Stimulated activated CD4-positive, alpha-beta T cell treated with anti-CD3 and anti-CD28 coated beads, Interleukin-1b, Interleukin-23, amount 100 ng/mL, for 1 hour (primary cell): ENCODE results near the gene C16orf87.
A peak's percentile ranks its signal among the peaks of the same experiment; 100 is the strongest.

ENCODE experiments used
- DNase-seq, 2 donors: peaks; one replicate each; pipeline ENCODE4 v3.0.0-alpha.2; 2020; ENCODE audit warnings: low read depth in 2 of 2

The C16orf87 gene

DNA sequence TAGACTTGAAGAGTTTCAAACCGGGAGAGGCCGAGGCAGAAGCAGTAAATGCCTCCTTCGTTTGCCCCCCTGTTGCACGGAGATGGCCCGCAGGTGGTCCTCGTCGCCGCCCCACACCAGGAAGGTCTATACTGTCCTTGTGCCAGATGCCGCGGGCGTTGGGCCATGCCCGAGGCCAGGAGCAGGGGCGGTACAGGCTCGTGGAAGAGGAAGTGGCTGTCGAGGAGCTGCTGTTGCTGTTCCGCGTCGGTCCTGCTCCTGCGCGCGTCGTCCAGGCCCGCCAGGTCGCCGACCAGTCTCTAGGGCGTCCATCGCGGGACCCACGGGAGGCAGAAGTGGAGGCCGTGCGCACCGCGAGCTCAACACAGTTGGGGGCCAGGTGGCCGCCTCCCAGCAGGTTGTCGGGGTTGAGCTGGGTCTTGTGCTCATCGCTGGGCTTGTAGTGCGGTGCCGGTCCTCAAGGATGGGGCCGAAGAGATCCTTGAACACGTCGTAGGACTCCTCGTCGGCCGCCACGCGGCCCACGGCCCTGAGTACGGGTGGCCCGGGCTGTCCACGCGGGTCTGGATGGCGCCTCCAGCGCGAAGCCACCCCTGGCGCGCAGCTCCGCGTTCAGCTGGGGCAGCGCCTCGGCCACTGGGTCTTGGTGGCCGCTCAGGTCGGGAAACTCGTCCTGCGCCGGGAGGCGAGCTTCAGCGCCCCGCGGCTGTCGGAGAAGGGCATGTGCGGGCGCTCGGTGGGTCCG lies 13.1 kb upstream of the C16orf87 start:
- DNase-seq = no peak

DNA sequence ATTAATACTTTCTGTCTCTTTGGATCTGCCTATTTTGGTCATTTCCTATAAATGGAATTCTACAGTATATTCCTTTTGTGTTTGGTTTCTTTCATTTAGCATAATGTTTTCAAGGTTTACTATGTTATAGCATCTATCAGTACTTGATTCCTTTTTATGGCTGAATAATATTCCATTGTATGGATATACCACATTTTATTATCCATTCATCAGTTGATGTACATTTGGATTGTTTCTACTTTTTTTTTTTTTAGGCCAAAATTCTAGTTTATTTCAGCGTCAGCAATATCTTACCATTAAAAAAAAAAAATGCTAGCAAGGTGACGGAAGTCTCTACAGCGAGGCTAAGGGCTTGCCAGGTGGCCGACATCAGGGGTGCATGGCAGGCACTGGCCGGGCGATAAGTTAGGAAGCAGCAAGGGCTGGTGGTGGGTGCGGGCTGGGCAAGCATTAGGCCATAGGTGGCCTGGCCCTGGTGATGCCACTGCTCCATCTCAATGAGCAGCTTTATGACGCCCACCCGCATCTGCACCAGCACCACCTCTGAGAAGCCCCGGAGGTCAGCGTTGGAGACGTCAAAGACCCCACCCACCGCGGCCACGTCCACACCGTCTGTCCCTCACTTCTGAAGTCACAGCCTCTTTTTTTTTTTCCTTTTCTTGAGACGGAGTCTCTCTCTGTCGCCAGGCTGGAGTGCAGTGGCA lies 11.4 kb upstream of the C16orf87 start:
- no peak for DNase-seq

DNA sequence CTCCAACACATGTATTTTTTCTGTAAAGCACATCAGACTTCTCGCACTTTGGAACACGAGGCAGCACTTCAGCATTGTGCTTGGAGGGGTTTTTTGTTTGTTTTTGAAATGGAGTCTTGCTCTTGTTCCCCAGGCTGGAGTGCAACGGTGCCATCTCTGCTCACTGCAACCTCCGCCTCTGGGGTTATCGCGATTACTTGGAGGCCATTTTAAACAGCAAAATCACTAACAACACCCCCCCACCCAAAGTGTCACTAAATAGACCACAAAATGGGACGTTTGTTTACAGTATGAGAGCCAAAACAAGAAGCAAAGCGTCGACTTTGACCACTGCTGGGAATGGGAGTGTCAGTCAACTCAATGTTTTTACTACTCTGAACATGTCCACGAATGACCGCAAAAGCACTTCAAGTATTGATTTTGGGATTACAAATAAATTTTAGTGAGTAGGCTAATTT lies 9.0 kb upstream of the C16orf87 start:
- DNase-seq = no peak

DNA sequence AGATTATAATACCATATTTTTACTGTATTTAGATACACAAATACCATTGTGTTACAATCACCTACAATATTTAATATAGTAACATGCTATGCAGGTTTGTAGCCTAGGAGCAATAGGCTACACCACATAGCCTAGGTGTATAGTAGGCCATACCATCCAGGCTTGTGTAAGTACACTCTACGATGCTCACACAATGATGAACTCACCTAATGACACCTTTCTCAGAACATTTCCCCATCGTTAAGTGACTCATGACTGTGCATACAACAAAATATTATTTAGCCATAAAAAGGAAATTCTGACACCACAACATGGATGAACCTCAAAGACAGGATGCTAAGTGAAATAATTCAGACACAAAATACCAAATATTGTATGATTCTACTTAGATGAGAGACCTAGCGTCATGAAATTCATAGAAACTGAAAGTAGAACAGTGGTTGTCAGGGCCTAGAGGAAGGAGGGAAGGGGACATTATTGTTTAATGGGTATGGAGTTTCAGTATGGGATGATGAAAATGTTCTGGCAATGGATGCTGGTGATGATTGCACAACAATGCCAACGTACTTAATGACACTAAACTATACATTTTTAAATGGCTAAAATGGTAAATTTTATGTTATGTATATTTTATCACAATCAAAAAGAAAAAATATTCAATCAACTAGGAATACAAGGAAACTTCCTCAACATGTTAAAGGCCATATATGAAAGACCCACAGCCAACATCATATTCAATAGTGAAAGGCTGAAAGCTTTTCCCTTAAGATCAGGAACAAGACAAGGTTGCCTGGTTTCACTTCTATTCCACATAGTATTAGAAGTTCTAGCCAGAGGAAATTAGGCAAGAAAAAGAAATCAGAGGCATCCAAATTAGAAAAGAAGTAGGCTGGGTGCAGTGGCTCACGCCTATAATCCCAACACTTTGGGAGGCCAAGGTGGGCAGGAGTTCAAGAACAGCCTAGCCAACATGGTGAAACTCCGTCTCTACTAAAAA lies 5.9 kb upstream of the C16orf87 start:
- DNase-seq = no peak

DNA sequence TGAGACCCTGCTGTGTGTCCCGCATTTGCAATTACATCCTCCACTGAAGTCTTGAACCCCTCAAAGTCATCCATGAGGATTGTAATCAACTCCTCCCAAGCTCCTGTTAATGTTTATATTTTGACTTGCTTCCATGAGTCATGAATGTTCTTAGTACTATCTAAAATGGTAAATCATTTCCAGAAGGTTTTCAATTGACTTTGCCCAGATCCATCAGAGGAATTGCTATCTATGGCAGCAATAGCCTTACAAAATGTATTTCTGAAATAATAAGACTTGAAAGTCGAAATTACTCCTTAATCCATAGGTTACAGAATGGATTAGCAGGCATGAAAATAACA lies 2.5 kb upstream of the C16orf87 start:
- no peak for DNase-seq

DNA sequence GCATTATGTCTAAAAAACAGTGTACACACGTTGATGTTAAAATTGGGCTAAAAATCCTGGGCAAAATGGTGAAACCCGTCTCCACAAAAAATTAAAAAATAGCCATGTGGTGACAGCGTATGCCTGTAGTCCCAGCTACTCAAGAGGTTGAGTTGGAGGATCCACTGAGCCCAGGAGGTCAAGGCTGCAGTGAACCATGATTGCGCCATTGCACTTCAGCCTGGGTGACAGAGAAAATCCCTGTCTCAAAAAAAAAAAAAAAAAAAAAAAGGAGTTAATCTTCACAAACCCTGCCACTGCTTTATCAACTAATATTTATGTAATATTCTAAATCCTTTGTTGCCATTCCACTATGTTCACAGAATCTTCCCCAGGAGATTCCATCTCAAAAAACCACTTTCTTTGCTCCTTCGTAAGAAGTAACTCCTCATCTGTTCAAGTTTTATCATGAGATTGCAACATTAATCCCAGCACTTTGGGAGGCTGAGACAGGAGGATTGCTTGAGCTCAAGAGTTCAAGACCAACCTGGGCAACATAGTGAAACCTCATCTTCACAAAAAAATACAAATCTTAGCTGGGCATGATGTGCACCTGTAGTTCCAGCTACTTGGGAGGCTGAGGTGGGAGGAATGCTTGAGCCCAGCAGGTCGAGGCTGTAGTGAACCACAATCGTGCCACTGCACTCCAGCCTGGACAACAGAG lies 1.9 kb upstream of the C16orf87 start:
- DNase-seq = no peak

DNA sequence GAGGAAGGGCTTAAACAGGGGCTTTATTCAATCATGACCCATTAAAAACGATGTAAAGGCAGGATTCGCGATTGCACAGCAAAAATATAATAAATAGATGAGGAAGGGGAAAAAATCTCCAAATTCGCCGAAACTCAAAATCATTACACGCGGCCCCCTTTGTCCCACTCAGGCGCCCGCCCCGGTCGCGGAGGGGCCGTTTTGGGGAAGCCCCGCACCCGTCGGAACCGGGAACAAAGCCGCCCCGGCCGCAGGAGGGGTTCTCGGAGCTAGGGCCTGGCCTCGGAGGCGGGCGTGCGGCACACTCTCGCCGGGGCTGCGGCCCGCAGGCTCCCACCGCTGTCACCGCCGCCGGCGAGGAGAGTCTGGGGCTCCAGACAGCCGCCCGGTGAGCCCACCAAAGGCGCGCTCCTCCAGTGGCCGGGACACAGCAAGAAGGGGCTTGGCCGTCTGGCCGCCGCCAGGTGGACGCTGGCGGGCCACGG lies 521 bp downstream of the C16orf87 start:
- DNase-seq = peak in 1 of 2 donors; percentile 10

DNA sequence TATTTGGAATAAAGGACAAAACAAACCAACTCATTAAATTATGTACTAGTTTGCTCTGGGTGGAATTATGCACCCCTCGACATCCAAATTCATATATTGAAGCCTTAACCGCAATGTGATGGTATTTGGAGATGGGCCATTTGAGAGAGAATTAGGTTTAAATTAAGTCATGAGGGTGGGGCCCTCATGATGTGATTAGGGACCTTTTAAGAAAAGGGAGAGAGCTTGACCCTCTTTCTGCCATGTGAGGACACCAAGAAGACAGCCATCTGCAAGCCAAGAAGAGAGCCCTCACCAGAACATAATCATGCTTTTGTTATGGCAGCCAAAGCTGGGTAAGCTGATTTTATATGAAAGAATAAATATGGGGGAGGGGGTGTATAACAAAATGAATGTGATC lies 2.0 kb downstream of the C16orf87 start:
- no peak for DNase-seq

DNA sequence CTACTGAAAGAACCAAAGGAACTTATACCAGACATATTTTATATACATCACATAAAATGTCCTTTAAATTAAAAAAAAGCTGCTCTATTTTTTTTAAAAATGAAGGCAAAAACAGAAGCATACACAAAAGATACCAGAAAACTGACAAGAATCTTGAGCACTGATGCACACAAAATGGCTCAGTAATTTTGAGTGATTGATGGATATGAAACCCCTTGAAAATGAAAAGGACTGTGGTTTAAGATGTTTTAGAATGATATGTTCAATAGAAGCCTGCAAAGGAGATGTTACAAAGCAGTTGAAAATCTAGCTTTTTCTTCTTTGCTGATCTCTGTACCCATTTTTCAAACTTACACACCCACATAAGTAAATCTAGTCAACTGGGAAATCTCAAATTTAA lies 2.7 kb downstream of the C16orf87 start:
- no peak for DNase-seq

DNA sequence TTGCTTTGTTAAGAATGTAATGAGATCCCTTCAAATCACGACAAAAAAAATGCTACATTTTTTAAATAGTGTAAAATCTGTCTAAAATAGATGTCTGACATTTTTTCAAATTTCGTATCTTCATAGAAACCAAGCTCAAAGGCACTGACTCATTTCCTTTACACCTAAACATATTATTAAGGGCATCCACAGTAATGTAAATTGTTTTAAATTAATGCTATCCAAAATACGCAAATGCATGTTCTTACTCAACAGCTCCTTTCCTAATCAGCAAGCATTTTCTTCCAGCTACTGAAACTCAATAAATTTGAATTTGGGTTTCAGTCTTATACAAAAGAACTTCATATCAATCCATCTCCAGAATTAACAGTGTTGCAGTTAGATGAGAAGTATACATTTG lies 4.3 kb downstream of the C16orf87 start:
- no peak for DNase-seq

DNA sequence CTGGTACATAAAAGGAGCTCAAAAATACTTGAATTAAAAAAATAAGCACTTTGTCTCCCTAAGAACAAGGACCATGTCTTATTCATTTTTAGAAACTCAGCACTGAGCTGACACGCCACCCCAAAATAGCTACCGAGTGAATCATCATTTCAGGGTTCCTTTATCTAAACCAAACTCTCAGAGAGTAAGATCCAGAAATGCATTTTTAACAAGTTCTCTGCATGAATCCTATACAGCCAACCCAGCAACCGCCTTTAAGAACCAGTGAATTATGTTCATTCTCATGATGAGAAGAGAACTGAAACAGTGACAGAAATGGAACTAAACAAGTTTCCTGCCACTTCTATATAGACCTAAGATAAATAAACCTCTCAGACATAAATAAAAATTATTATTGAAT lies 8.7 kb downstream of the C16orf87 start:
- no peak for DNase-seq

DNA sequence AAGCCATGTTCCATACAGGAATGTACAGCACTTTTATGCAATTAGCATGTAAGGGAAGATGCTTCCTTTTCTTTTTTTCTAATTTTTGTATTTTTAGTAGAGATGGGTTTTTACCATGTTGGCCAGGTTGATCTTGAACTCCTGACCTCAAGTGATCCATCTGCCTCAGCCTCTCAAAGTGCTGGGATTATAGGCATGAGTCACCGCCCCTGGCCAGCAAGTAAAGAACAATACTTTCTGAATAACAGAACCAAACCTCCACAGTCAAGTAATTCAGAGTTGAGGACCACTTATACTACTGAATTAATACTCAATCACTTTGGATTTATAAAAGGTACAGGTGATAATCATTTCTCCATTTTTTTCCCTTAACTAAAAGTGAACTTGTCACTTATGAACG lies 13.0 kb downstream of the C16orf87 start:
- no peak for DNase-seq

DNA sequence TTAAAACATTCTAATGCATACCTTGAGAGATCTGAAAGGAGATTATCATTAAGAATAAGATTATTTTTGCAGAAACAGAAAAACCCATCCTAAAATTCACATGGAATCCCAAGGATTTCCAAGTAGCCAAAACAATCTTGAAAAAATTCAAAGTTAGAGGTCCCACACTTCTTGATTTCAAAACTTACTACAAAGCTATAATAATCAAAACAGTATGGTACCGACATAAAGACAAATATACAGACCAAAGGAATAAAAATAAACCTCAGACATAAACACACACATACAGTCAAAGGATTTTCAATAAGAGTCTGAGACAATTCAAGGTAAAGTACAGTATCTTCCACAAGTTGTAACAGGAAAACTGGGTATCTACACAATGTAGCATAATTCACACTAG lies 16.2 kb downstream of the C16orf87 start:
- DNase-seq = no peak

DNA sequence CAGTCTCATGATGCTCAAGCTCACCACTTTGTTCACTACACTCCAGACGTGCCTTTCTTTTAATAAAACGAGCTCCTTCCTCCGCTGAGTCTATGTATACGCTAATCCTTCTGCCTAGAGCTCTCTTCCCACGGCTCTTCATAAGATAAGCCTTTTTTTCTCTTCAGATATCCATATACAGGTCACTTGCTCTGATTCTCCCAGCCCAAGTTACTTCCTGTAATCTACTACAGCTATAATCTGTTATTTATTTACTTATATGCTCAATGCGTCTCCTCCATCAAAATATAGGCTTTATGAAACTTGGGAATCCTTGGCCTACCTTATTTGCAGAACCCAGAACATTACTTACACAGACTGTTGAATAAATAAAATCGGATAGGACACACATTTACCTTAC lies 17.4 kb downstream of the C16orf87 start:
- no peak for DNase-seq

DNA sequence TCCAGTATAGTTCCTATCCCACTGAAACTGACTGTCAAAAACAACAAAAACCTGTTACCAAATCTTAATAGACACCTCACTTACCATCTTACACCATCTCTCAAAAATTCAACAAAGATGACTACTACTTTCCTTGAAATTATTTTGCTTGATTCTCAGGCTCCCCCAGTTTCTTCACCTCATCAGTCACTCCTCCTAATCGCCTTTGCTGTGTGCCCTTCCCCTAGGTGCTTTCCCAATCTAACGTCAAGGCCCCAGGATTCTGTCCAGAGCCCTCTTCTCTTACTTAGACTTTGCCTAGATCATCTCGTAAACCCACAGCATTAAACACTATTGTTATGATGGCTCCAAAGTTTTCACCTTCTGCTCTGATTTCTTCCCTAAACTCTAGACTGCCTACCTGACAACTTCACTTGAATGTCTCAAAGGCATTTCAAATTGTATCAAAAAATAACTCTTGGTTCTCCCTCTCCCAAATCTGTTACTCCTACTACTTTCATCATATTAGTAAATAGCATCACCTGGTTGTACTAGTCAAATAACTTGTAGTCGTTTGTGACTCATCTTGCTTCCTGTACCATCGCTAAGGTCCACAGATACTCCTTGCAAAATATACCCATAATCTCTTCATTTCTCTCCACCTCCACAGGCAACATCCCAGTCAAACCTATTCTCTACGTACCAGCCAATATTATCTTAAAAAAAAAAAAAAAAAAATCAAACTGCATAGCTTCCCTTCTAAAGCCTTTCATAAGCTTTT lies 18.0 kb downstream of the C16orf87 start:
- no peak for DNase-seq

DNA sequence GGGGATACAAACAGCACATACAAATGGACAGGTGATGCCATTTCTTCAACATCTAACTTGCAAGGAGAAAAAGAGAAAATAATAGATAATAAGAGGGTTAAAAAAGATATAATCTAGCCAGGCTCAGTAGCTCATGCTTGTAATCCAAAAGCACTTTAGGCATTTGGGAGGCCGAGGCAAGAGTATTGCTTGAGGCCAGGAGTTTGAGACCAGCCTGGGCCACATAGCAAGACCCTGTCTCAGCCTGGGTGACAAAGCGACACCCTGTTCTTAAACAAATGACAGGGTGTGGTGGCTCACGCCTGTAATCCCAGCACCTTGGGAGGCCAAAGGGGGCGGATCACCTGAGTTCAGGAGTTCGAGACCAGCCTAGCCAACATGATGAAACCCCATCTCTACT lies 19.3 kb downstream of the C16orf87 start:
- no peak for DNase-seq

DNA sequence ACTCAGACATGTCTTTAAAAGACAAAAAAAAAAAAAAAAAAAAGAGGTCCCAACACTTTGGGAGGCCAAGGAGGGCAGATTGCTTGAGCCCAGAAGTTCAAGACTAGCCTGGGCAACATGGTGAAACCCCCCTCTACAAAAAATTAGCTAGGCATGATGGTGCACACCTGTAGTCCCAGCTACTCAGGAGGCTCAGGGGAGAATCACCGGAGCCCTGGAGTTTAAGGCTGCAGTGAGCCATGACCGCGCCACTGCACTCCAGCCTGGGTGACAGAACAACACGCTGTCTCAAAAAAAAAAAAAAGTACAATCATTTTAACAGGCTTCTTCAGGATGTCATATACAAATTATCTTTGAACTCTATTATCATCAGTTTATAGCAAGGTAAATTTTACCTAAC lies 22.0 kb downstream of the C16orf87 start:
- no peak for DNase-seq

DNA sequence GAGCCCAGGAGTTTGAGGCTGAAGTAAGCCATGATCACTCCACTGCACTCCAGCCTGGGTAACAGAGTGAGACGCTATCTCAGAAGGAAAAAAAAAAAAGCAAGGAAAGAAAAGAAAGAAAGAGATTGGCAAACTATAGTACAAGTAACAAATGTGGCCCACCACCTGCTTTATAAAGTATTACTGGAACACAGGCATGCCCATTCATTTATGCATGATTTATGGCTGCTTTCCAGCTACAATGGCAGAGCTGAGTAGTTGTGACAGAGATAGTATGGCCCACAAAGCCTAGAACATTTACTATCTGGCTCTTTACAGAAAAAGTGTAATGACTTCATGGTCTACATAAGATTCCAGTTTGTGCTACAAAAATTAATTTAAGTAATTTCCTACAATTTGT lies 23.6 kb downstream of the C16orf87 start:
- no peak for DNase-seq

DNA sequence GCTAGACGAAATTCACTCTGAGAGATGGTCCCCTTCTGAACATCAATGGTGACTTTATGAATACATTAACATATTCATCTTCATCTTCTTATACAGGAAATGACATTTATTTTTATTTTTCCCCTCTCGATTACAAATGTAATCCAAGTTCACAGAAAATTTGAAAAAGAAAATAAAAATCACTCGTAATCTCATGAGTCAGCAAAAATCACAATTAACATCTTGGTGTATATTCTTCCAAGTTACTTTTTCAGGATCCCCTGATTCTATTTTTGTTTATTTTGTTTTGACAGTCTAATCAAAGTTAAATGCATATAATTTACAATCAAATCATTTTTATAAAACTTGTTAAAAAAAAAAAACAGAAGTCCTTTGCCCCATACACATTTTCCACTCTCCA lies 27.6 kb downstream of the C16orf87 start:
- no peak for DNase-seq

DNA sequence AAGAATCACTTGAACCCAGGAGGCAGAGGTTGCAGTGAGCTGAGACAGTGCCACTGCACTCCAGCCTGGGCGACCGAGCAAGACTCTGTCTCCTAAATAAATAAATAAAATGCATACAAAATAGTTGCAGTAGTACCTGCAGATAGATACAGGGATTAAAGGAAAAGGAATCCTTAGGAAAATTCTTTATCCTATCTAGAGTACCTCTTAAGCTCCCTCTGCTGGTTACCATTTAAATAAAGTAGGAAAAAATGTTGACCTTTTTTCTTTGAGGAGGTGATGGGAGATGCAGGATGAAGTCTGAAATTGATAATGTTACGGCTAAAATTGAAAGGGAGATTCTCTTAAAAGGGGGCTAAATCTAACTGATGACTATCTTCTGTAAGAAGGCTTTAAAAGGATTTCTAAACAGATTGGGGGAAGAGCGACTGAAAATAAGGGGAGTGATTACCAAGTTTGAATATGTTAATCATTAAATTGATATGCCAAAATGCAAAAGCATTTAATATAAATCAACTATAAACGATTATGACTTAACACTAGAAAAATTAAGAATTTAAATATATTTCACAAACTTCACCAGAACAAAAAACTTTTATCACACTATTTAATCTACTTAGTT lies 29.4 kb downstream of the C16orf87 start:
- DNase-seq = no peak
